HepG2 (cell line): ENCODE measurements around the gene NEK6. TPM values are rescaled to one million over a fixed set of nuclear protein-coding genes. Genes with fewer than 3 reads are reported as not detected.
A peak's percentile ranks its signal among the peaks of the same experiment; 100 is the strongest.

Experiments
- CTCF ChIP-seq: sonication (generic); formaldehyde crosslinking; IDR thresholded peaks from 2 replicates; pipeline ENCODE4 v1.5.0; 2020; ENCODE audit warnings: mild to moderate bottlenecking, missing genetic modification reagents, moderate library complexity
- HNF4A ChIP-seq: sonication (generic); formaldehyde crosslinking; IDR thresholded peaks from 2 replicates; pipeline ENCODE4 v1.4.0; 2020; ENCODE audit warnings: missing genetic modification reagents
- MED1 ChIP-seq: sonication (generic); formaldehyde crosslinking; IDR thresholded peaks from 2 replicates; pipeline ENCODE4 v1.4.0; 2020; ENCODE audit warnings: missing genetic modification reagents
- NR2F6 ChIP-seq, 2 experiments: IDR thresholded peaks; 2 replicates each; pipeline ENCODE4 v1.6.1; 2016; ENCODE audit warnings: antibody characterized with exemption in 1 of 2, mild to moderate bottlenecking in 1 of 2
- NR3C1 ChIP-seq: sonication (generic); formaldehyde crosslinking; IDR thresholded peaks from 2 replicates; pipeline ENCODE4 v1.4.0; 2020; ENCODE audit warnings: missing genetic modification reagents
- PAWR ChIP-seq: sonication (generic); formaldehyde crosslinking; IDR thresholded peaks from 2 replicates; pipeline ENCODE4 v1.4.0; 2020; ENCODE audit warnings: missing genetic modification reagents, mild to moderate bottlenecking, borderline replicate concordance
- RBFOX2 ChIP-seq: fragments of 200-400 bp; formaldehyde crosslinking; IDR thresholded peaks from 2 replicates; pipeline ENCODE4 v1.6.1; 2017; ENCODE audit warnings: low read depth, mild to moderate bottlenecking, low read length
- RFX3 ChIP-seq: IDR thresholded peaks from 2 replicates; pipeline ENCODE4 v1.6.1; 2016; ENCODE audit warnings: missing biosample characterization, missing genetic modification reagents
- RXRB ChIP-seq: IDR thresholded peaks from 2 replicates; pipeline ENCODE4 v1.6.1; 2016; ENCODE audit warnings: borderline replicate concordance, missing genetic modification reagents, missing compliant biosample characterization
- SKI ChIP-seq: fragments of 450-650 bp; IDR thresholded peaks from one replicate; pipeline ENCODE4 v1.6.1; 2018; ENCODE audit warnings: mild to moderate bottlenecking; ENCODE audit not compliant: partially characterized antibody
- TOE1 ChIP-seq: sonication (generic); formaldehyde crosslinking; IDR thresholded peaks from 2 replicates; pipeline ENCODE4 v1.4.0; 2020; ENCODE audit warnings: mild to moderate bottlenecking, missing genetic modification reagents
- ZNF20 ChIP-seq: sonication (generic); formaldehyde crosslinking; IDR thresholded peaks from 2 replicates; pipeline ENCODE4 v1.4.0; 2020; ENCODE audit warnings: mild to moderate bottlenecking, moderate library complexity, missing genetic modification reagents
- ZNF609 ChIP-seq: sonication (generic); formaldehyde crosslinking; IDR thresholded peaks from 2 replicates; pipeline ENCODE4 v1.4.0; 2020; ENCODE audit warnings: mild to moderate bottlenecking, missing genetic modification reagents, borderline replicate concordance
- ZNF761 ChIP-seq: sonication (generic); formaldehyde crosslinking; conservative IDR thresholded peaks from 2 replicates; pipeline ENCODE4 v1.4.0; 2020; ENCODE audit warnings: mild to moderate bottlenecking, missing genetic modification reagents
- polyA plus RNA-seq, 8 experiments: library from polyadenylated mRNA; depleted of rRNA in 3 of 8; stranded (reverse) in 7 of 8; unstranded in 1 of 8; fragments of >200 nt; fragmentation: Illumina TruSeq in 4 of 8; extraction: Trizol in 4 of 8; gene quantifications; 2 replicates each; pipeline versions ENCODE4 v1.2.1 to v1.2.3, GENCODE V29; 2011 to 2016; ENCODE audit warnings: low read depth in 4 of 8, missing spikeins in 1 of 8, mixed read lengths in 1 of 8; ENCODE audit not compliant: insufficient read depth in 1 of 8
- total RNA-seq, 5 experiments: library from RNA; depleted of rRNA; stranded (reverse); fragments of >200 nt; fragmentation: Illumina TruSeq; extraction: Trizol; gene quantifications; 2 replicates each; pipeline ENCODE4 v1.2.3, GENCODE V29; 2016; ENCODE audit warnings: low read depth in 1 of 5
- TF ChIP-seq, protein P1 (sequence below), 2 experiments: sonication (generic) in 1 of 2; formaldehyde crosslinking in 1 of 2; IDR thresholded peaks; 2 replicates each; pipeline versions ENCODE4 v1.4.0 to v1.6.1; 2018 to 2020; ENCODE audit warnings: missing genetic modification reagents in 2 of 2, borderline replicate concordance in 1 of 2, low read depth in 1 of 2, mild to moderate bottlenecking in 1 of 2, missing biosample characterization in 1 of 2
- TF ChIP-seq, protein P2 (sequence below): sonication (generic); formaldehyde crosslinking; conservative IDR thresholded peaks from 2 replicates; pipeline ENCODE4 v1.4.0; 2020; ENCODE audit warnings: missing genetic modification reagents

The NEK6 gene
- total and polyA plus RNA-seq, 2 of the 13 experiments (the other 11 are each of a cell fraction or from before 2014, with no cell fraction given) = 30.4 to 119 TPM

DNA sequence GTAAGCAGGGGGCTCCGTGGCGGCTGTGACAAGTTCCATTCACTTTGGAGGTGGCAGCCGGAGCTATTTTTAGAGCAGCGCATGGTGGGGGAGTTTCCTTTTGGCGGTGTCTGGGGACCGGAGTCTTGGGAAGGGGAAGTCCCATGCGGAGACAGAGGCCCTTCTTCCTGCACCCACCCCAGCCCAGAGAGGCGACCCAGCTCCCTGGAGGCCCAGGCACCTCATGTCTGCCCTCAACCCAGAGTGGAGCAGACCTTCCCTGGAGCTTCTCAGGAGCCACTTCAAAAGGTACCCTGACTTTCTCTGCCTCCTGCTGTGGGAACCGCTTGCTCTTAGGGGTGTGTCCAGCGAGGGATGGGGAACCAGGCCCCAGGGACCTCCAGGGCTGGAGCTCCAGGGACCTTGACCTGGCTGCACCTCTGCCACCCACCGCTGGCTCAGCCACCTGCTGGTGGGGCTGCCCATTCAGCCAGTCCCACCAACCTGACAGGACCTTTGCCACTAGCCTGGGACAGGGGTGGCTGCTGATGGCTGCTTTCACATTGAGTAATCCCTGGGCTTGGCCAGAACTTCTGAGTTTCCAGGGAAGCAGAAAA is 34.1 kb downstream of the NEK6 start (continued):
- TF ChIP-seq ZNF609 (CRISPR knock-in tag) (no peak), MED1 (CRISPR knock-in tag) (peak; percentile 57; the same call in 1 of the 2 replicates), ZNF20 (CRISPR knock-in tag) (no peak), ZNF761 (CRISPR knock-in tag) (no peak), RBFOX2 (no peak), RXRB (CRISPR knock-in tag) (peak; percentile 76), NR2F6 (IDR thresholded peaks at IDR 0.05) (peak; percentile 70), NR2F6 (CRISPR knock-in tag; IDR thresholded peaks at IDR 0.05) (peak; percentile 81), TOE1 (CRISPR knock-in tag) (no peak), PAWR (no peak), RFX3 (no peak), NR3C1 (no peak), SKI (peak; percentile 8), HNF4A (peak; percentile 50), CTCF (CRISPR knock-in tag) (peak; percentile 60)
- TF ChIP-seq, protein P1, sequence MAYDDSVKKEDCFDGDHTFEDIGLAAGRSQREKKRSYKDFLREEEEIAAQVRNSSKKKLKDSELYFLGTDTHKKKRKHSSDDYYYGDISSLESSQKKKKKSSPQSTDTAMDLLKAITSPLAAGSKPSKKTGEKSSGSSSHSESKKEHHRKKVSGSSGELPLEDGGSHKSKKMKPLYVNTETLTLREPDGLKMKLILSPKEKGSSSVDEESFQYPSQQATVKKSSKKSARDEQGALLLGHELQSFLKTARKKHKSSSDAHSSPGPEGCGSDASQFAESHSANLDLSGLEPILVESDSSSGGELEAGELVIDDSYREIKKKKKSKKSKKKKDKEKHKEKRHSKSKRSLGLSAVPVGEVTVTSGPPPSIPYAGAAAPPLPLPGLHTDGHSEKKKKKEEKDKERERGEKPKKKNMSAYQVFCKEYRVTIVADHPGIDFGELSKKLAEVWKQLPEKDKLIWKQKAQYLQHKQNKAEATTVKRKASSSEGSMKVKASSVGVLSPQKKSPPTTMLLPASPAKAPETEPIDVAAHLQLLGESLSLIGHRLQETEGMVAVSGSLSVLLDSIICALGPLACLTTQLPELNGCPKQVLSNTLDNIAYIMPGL (CRISPR knock-in tag; IDR thresholded peaks at IDR 0.05; ENCODE audit: borderline replicate concordance in 1 of 2, low read depth in 1 of 2) = no peak
- TF ChIP-seq, protein P2, sequence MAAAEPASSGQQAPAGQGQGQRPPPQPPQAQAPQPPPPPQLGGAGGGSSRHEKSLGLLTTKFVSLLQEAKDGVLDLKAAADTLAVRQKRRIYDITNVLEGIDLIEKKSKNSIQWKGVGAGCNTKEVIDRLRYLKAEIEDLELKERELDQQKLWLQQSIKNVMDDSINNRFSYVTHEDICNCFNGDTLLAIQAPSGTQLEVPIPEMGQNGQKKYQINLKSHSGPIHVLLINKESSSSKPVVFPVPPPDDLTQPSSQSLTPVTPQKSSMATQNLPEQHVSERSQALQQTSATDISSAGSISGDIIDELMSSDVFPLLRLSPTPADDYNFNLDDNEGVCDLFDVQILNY = no peak
